HEK293 (cell line): ENCODE results near the gene STRN3.

Source experiments
- EGR2 ChIP-seq: fragments of 450-650 bp; formaldehyde crosslinking; IDR thresholded peaks from 2 replicates; pipeline ENCODE4 v1.5.1; 2016; ENCODE audit warnings: low read depth, missing biosample characterization, missing genetic modification characterization
- KLF7 ChIP-seq: fragments of 450-650 bp; formaldehyde crosslinking; IDR thresholded peaks from 2 replicates; pipeline ENCODE4 v1.5.1; 2016; ENCODE audit warnings: missing biosample characterization, missing genetic modification characterization, borderline replicate concordance
- YY1 ChIP-seq: fragments of 450-650 bp; formaldehyde crosslinking; IDR thresholded peaks from 2 replicates; pipeline ENCODE4 v1.5.1; 2018; ENCODE audit warnings: missing biosample characterization, missing genetic modification characterization
- ZNF274 ChIP-seq, 2 experiments: fragments of 200-500 bp in 1 of 2; fragments of 450-650 bp in 1 of 2; sonication (Bioruptor generic) in 1 of 2; formaldehyde crosslinking in 1 of 2; IDR thresholded peaks; 2 replicates each; pipeline versions ENCODE4 v1.5.1 to v1.6.1; 2014 to 2016; ENCODE audit warnings: borderline replicate concordance in 1 of 2, inconsistent platforms in 1 of 2, low read length in 1 of 2, missing biosample characterization in 1 of 2, missing genetic modification characterization in 1 of 2
- ZNF335 ChIP-seq: fragments of 450-650 bp; formaldehyde crosslinking; conservative IDR thresholded peaks from 2 replicates; pipeline ENCODE4 v1.5.1; 2016; ENCODE audit warnings: missing biosample characterization, missing genetic modification characterization
- ZNF555 ChIP-seq: fragments of 450-650 bp; formaldehyde crosslinking; conservative IDR thresholded peaks from 2 replicates; pipeline ENCODE4 v1.5.1; 2017; ENCODE audit warnings: missing biosample characterization, mild to moderate bottlenecking, missing genetic modification characterization, inconsistent platforms
- TF ChIP-seq, protein P1 (sequence below): fragments of 450-650 bp; formaldehyde crosslinking; IDR thresholded peaks from 2 replicates; pipeline ENCODE4 v1.5.1; 2016; ENCODE audit warnings: missing biosample characterization, missing genetic modification characterization
- TF ChIP-seq, protein P2 (sequence below): fragments of 450-650 bp; formaldehyde crosslinking; IDR thresholded peaks from 2 replicates; pipeline ENCODE4 v1.5.1; 2016; ENCODE audit warnings: missing biosample characterization, missing genetic modification characterization, low read depth

DNA sequence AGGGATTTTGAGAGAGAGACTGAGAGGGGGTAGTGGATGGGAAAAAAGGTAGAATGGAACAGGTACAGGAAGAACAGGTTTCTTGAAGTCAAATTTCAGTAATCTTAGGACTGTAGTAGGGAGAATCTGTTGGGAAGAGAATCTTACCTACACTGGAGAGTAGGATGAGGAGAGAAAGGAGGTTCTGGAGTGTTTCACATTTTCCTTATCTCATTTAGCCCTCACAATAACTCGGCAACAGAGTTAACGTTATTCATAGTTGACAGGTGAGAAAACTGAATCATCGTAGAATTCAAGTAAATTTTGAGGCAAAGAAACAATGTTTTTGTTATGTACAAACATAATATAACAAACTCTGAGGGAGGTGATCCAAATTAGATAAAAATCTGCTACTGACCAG is 17.2 kb upstream of the STRN3 start:
- TF ChIP-seq, protein P1, sequence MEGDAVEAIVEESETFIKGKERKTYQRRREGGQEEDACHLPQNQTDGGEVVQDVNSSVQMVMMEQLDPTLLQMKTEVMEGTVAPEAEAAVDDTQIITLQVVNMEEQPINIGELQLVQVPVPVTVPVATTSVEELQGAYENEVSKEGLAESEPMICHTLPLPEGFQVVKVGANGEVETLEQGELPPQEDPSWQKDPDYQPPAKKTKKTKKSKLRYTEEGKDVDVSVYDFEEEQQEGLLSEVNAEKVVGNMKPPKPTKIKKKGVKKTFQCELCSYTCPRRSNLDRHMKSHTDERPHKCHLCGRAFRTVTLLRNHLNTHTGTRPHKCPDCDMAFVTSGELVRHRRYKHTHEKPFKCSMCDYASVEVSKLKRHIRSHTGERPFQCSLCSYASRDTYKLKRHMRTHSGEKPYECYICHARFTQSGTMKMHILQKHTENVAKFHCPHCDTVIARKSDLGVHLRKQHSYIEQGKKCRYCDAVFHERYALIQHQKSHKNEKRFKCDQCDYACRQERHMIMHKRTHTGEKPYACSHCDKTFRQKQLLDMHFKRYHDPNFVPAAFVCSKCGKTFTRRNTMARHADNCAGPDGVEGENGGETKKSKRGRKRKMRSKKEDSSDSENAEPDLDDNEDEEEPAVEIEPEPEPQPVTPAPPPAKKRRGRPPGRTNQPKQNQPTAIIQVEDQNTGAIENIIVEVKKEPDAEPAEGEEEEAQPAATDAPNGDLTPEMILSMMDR (tag by site-specific recombination), result no peak
- TF ChIP-seq EGR2 (tag by site-specific recombination) (no peak), ZNF335 (no peak), ZNF555 (no peak), YY1 (tag by site-specific recombination) (no peak), KLF7 (no peak), ZNF274 (IDR thresholded peaks at IDR 0.05; ENCODE audit: low read length) (no peak), ZNF274 (tag by site-specific recombination; IDR thresholded peaks at IDR 0.05; ENCODE audit: borderline replicate concordance) (no peak)
- TF ChIP-seq, protein P2, sequence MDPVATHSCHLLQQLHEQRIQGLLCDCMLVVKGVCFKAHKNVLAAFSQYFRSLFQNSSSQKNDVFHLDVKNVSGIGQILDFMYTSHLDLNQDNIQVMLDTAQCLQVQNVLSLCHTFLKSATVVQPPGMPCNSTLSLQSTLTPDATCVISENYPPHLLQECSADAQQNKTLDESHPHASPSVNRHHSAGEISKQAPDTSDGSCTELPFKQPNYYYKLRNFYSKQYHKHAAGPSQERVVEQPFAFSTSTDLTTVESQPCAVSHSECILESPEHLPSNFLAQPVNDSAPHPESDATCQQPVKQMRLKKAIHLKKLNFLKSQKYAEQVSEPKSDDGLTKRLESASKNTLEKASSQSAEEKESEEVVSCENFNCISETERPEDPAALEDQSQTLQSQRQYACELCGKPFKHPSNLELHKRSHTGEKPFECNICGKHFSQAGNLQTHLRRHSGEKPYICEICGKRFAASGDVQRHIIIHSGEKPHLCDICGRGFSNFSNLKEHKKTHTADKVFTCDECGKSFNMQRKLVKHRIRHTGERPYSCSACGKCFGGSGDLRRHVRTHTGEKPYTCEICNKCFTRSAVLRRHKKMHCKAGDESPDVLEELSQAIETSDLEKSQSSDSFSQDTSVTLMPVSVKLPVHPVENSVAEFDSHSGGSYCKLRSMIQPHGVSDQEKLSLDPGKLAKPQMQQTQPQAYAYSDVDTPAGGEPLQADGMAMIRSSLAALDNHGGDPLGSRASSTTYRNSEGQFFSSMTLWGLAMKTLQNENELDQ, result no peak
